GM23338 (cell line): ENCODE data around the gene KCTD15. TPM values are rescaled to one million over a fixed set of nuclear protein-coding genes. Genes with fewer than 3 reads are reported as not detected.

Experiments used
- ATAC-seq: fragments of 200-7000 bp; cut with Tn5 transposase; 3 replicates; pipeline ENCODE4 v1.9.1; 2020
- DNase-seq: peaks from one replicate; pipeline ENCODE4 v3.0.0-alpha.2; 2015; ENCODE audit warnings: low spot score
- H2AFZ ChIP-seq: fragments of 200-600 bp; sonication (generic); 2 replicates; pipeline ENCODE4 v1.8.0; 2016; ENCODE audit warnings: antibody characterized with exemption, mild to moderate bottlenecking, moderate library complexity
- H3F3A ChIP-seq: fragments of 200-600 bp; sonication (generic); replicated peaks from 2 replicates; pipeline ENCODE4 v1.8.0; 2017; ENCODE audit warnings: antibody characterized with exemption, mixed run types, low read depth
- H3K27ac ChIP-seq: fragments of 200-600 bp; sonication (generic); 2 replicates; pipeline ENCODE4 v1.6.1; 2016; ENCODE audit warnings: low read depth
- H3K27me3 ChIP-seq: fragments of 200-600 bp; sonication (generic); 2 replicates; pipeline ENCODE4 v1.8.0; 2016; ENCODE audit warnings: mild to moderate bottlenecking, mixed run types, moderate library complexity; ENCODE audit not compliant: insufficient read depth
- H3K36me3 ChIP-seq: fragments of 200-600 bp; sonication (generic); 2 replicates; pipeline ENCODE4 v1.8.0; 2016; ENCODE audit warnings: mild to moderate bottlenecking; ENCODE audit not compliant: insufficient read depth
- H3K4me1 ChIP-seq: fragments of 200-600 bp; sonication (generic); 2 replicates; pipeline ENCODE4 v1.8.0; 2016; ENCODE audit warnings: mild to moderate bottlenecking, moderate library complexity; ENCODE audit not compliant: insufficient read depth
- H3K4me2 ChIP-seq: fragments of 200-600 bp; sonication (generic); 2 replicates; pipeline ENCODE4 v1.7.1; 2017; ENCODE audit warnings: mixed run types
- H3K4me3 ChIP-seq: fragments of 200-600 bp; sonication (generic); 2 replicates; pipeline ENCODE4 v1.6.1; 2016; ENCODE audit warnings: mixed run types
- H3K79me2 ChIP-seq: fragments of 200-600 bp; sonication (generic); replicated peaks from 2 replicates; pipeline ENCODE4 v1.8.0; 2017; ENCODE audit warnings: mild to moderate bottlenecking; ENCODE audit not compliant: insufficient read depth
- H3K9me2 ChIP-seq: fragments of 200-600 bp; sonication (generic); 2 replicates; pipeline ENCODE4 v1.8.0; 2017; ENCODE audit not compliant: insufficient read depth
- H4K20me1 ChIP-seq: fragments of 200-600 bp; sonication (generic); replicated peaks from 2 replicates; pipeline ENCODE4 v1.8.0; 2017; ENCODE audit warnings: mild to moderate bottlenecking; ENCODE audit not compliant: insufficient read depth
- H3K27ac Mint-ChIP-seq: 2 replicates; pipeline ENCODE4 v1.8.0; 2020; ENCODE audit warnings: inconsistent platforms, mild to moderate bottlenecking, moderate library complexity, mixed read lengths
- H3K27me3 Mint-ChIP-seq: 3 replicates; pipeline ENCODE4 v1.8.0; 2022; ENCODE audit warnings: low read depth, mild to moderate bottlenecking, moderate library complexity, mixed read lengths, inconsistent platforms; ENCODE audit not compliant: insufficient read depth, poor library complexity
- H3K36me3 Mint-ChIP-seq: 3 replicates; pipeline ENCODE4 v1.8.0; 2021; ENCODE audit warnings: low read depth, mild to moderate bottlenecking, inconsistent platforms, moderate library complexity, mixed read lengths
- H3K4me1 Mint-ChIP-seq: 3 replicates; pipeline ENCODE4 v1.8.0; 2020; ENCODE audit warnings: mild to moderate bottlenecking, inconsistent platforms, mixed read lengths
- H3K4me3 Mint-ChIP-seq: 3 replicates; pipeline ENCODE4 v1.8.0; 2021; ENCODE audit warnings: moderate library complexity, mild to moderate bottlenecking, inconsistent platforms, mixed read lengths
- H3K9me3 Mint-ChIP-seq: 3 replicates; pipeline ENCODE4 v1.8.0; 2020; ENCODE audit warnings: moderate library complexity, mild to moderate bottlenecking, inconsistent platforms, mixed read lengths
- CREB1 ChIP-seq: fragments of 250-450 bp; sonication (Bioruptor Pico); IDR thresholded peaks from 2 replicates; pipeline ENCODE4 v1.5.0; 2020; ENCODE audit warnings: low read depth, mild to moderate bottlenecking, moderate library complexity
- EZH2 ChIP-seq: fragments of 200-600 bp; sonication (generic); IDR thresholded peaks from one replicate; pipeline ENCODE4 v1.8.0; 2017; ENCODE audit warnings: antibody characterized with exemption, mild to moderate bottlenecking, low read depth; ENCODE audit not compliant: unreplicated experiment
- EZH2phosphoT487 ChIP-seq: fragments of 200-600 bp; sonication (generic); IDR thresholded peaks from one replicate; pipeline ENCODE4 v1.8.1; 2018; ENCODE audit warnings: antibody characterized with exemption; ENCODE audit not compliant: unreplicated experiment
- JUNB ChIP-seq: IDR thresholded peaks from one replicate; pipeline ENCODE4 v1.6.1; 2016; ENCODE audit warnings: antibody characterized with exemption; ENCODE audit not compliant: unreplicated experiment
- NANOG ChIP-seq: IDR thresholded peaks from 2 replicates; pipeline ENCODE4 v1.6.1; 2016; ENCODE audit warnings: antibody characterized with exemption, borderline replicate concordance
- POLR2AphosphoS5 ChIP-seq: IDR thresholded peaks from 2 replicates; pipeline ENCODE4 v1.6.1; 2016; ENCODE audit warnings: antibody characterized with exemption, low read depth
- REST ChIP-seq: IDR thresholded peaks from one replicate; pipeline ENCODE4 v1.6.1; 2018; ENCODE audit warnings: antibody characterized with exemption; ENCODE audit not compliant: unreplicated experiment
- STAT1 ChIP-seq: IDR thresholded peaks from one replicate; pipeline ENCODE4 v1.6.1; 2016; ENCODE audit warnings: antibody characterized with exemption; ENCODE audit not compliant: unreplicated experiment
- ZNF114 ChIP-seq: fragments of 250-450 bp; sonication (Bioruptor Pico); IDR thresholded peaks from 2 replicates; pipeline ENCODE4 v1.5.0; 2020; ENCODE audit warnings: mild to moderate bottlenecking, moderate library complexity
- ZNF331 ChIP-seq: fragments of 250-450 bp; sonication (Bioruptor Pico); IDR thresholded peaks from 2 replicates; pipeline ENCODE4 v1.5.0; 2020; ENCODE audit warnings: low read depth, mild to moderate bottlenecking, moderate library complexity
- polyA plus RNA-seq: library from polyadenylated mRNA; unstranded; fragments of >200 nt; fragmentation: Nextera tagmentation; extraction: Ambion mirVana; gene quantifications from 2 replicates; pipeline ENCODE4 v1.2.1, GENCODE V29; 2016
- total RNA-seq: library from RNA; depleted of rRNA; stranded (reverse); fragments of >200 nt; shearing (Covaris generic); gene quantifications from 2 replicates; pipeline ENCODE4 v1.2.3, GENCODE V29; 2014
- TF ChIP-seq, protein P1 (sequence below), 2 experiments: fragments of 200-600 bp in 1 of 2; sonication (generic) in 1 of 2; conservative IDR thresholded peaks; 2 replicates each; pipeline versions ENCODE4 v1.5.1 to v1.6.1; 2016 to 2017; ENCODE audit warnings: antibody characterized with exemption in 2 of 2, low read depth in 2 of 2, mild to moderate bottlenecking in 2 of 2, moderate library complexity in 1 of 2
- TF ChIP-seq, protein P2 (sequence below): fragments of 250-450 bp; sonication (Bioruptor Pico); IDR thresholded peaks from 2 replicates; pipeline ENCODE4 v1.5.0; 2020; ENCODE audit warnings: mild to moderate bottlenecking, moderate library complexity
- TF ChIP-seq, protein P3 (sequence below): IDR thresholded peaks from 2 replicates; pipeline ENCODE4 v1.6.1; 2016; ENCODE audit warnings: antibody characterized with exemption

KCTD15 gene
- total and polyA plus RNA-seq, 2 experiments from 2014 or later: 5.1 to 60.1 TPM

GRCh38 chr19:33802801-33803200 lies 6.1 kb downstream of the KCTD15 start:
- H3K27ac Mint-ChIP-seq: no peak overlapping the region
- H3K4me1 Mint-ChIP-seq: peaks cover 18% of the 10 kb centered on the region
- no peak for ATAC-seq
- Histone ChIP-seq H3K27ac (no peak overlapping the region), H3K4me3 (no peak overlapping the region), H2AFZ (no peak overlapping the region), H3K4me2 (no peak overlapping the region), H3K36me3 (peaks cover 3% of the 10 kb centered on the region), H3K4me1 (peaks cover 14% of the 10 kb centered on the region), H4K20me1 (peaks cover 10% of the 10 kb centered on the region; the same call in 1 of the 2 replicates), H3F3A (0 out of 2 replicates have a peak, but pooled peaks cover 5% of the 10 kb centered on the region), H3K9me2 (no peaks in the 10 kb centered on the region), H3K27me3 (no peaks in the 10 kb centered on the region), H3K79me2 (0 out of 2 replicates have a peak, but pooled peaks cover 11% of the 10 kb centered on the region)
- H3K27me3 Mint-ChIP-seq: peaks cover 18% of the 10 kb centered on the region
- H3K9me3 Mint-ChIP-seq: no peaks in the 10 kb centered on the region
- no peak overlapping the region for H3K4me3 Mint-ChIP-seq
- no peak for DNase-seq
- TF ChIP-seq EZH2 (no peak), EZH2phosphoT487 (no peak), JUNB (no peak), ZNF114 (CRISPR knock-in tag) (no peak), NANOG (no peak), ZNF331 (no peak), REST (no peak), STAT1 (no peak), POLR2AphosphoS5 (no peak), CREB1 (CRISPR knock-in tag) (no peak)
- TF ChIP-seq, protein P1, sequence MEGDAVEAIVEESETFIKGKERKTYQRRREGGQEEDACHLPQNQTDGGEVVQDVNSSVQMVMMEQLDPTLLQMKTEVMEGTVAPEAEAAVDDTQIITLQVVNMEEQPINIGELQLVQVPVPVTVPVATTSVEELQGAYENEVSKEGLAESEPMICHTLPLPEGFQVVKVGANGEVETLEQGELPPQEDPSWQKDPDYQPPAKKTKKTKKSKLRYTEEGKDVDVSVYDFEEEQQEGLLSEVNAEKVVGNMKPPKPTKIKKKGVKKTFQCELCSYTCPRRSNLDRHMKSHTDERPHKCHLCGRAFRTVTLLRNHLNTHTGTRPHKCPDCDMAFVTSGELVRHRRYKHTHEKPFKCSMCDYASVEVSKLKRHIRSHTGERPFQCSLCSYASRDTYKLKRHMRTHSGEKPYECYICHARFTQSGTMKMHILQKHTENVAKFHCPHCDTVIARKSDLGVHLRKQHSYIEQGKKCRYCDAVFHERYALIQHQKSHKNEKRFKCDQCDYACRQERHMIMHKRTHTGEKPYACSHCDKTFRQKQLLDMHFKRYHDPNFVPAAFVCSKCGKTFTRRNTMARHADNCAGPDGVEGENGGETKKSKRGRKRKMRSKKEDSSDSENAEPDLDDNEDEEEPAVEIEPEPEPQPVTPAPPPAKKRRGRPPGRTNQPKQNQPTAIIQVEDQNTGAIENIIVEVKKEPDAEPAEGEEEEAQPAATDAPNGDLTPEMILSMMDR (conservative IDR thresholded peaks at IDR 0.05; ENCODE audit: low read depth in 2 of 2): no peak
- TF ChIP-seq, protein P2, sequence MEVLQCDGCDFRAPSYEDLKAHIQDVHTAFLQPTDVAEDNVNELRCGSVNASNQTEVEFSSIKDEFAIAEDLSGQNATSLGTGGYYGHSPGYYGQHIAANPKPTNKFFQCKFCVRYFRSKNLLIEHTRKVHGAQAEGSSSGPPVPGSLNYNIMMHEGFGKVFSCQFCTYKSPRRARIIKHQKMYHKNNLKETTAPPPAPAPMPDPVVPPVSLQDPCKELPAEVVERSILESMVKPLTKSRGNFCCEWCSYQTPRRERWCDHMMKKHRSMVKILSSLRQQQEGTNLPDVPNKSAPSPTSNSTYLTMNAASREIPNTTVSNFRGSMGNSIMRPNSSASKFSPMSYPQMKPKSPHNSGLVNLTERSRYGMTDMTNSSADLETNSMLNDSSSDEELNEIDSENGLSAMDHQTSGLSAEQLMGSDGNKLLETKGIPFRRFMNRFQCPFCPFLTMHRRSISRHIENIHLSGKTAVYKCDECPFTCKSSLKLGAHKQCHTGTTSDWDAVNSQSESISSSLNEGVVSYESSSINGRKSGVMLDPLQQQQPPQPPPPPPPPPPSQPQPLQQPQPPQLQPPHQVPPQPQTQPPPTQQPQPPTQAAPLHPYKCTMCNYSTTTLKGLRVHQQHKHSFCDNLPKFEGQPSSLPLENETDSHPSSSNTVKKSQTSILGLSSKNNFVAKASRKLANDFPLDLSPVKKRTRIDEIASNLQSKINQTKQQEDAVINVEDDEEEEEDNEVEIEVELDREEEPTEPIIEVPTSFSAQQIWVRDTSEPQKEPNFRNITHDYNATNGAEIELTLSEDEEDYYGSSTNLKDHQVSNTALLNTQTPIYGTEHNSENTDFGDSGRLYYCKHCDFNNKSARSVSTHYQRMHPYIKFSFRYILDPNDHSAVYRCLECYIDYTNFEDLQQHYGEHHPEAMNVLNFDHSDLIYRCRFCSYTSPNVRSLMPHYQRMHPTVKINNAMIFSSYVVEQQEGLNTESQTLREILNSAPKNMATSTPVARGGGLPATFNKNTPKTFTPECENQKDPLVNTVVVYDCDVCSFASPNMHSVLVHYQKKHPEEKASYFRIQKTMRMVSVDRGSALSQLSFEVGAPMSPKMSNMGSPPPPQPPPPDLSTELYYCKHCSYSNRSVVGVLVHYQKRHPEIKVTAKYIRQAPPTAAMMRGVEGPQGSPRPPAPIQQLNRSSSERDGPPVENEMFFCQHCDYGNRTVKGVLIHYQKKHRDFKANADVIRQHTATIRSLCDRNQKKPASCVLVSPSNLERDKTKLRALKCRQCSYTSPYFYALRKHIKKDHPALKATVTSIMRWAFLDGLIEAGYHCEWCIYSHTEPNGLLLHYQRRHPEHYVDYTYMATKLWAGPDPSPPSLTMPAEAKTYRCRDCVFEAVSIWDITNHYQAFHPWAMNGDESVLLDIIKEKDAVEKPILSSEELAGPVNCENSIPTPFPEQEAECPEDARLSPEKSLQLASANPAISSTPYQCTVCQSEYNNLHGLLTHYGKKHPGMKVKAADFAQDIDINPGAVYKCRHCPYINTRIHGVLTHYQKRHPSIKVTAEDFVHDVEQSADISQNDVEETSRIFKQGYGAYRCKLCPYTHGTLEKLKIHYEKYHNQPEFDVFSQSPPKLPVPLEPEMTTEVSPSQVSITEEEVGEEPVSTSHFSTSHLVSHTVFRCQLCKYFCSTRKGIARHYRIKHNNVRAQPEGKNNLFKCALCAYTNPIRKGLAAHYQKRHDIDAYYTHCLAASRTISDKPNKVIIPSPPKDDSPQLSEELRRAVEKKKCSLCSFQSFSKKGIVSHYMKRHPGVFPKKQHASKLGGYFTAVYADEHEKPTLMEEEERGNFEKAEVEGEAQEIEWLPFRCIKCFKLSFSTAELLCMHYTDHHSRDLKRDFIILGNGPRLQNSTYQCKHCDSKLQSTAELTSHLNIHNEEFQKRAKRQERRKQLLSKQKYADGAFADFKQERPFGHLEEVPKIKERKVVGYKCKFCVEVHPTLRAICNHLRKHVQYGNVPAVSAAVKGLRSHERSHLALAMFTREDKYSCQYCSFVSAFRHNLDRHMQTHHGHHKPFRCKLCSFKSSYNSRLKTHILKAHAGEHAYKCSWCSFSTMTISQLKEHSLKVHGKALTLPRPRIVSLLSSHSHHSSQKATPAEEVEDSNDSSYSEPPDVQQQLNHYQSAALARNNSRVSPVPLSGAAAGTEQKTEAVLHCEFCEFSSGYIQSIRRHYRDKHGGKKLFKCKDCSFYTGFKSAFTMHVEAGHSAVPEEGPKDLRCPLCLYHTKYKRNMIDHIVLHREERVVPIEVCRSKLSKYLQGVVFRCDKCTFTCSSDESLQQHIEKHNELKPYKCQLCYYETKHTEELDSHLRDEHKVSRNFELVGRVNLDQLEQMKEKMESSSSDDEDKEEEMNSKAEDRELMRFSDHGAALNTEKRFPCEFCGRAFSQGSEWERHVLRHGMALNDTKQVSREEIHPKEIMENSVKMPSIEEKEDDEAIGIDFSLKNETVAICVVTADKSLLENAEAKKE (CRISPR knock-in tag): no peak
- TF ChIP-seq, protein P3, sequence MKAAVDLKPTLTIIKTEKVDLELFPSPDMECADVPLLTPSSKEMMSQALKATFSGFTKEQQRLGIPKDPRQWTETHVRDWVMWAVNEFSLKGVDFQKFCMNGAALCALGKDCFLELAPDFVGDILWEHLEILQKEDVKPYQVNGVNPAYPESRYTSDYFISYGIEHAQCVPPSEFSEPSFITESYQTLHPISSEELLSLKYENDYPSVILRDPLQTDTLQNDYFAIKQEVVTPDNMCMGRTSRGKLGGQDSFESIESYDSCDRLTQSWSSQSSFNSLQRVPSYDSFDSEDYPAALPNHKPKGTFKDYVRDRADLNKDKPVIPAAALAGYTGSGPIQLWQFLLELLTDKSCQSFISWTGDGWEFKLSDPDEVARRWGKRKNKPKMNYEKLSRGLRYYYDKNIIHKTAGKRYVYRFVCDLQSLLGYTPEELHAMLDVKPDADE: no peak
- H3K36me3 Mint-ChIP-seq: peaks cover 74% of the 10 kb centered on the region
